Neural crest cell (in vitro differentiated cells): ENCODE results near the gene MYO1C. TPM values are rescaled to one million over a fixed set of nuclear protein-coding genes. Genes with fewer than 3 reads are reported as not detected.
A peak's percentile ranks its signal among the peaks of the same experiment; 100 is the strongest.
"Not testable (repeated sequence)": the region's sequence is repeated elsewhere in the genome, so short reads cannot be mapped to it uniquely, and the experiment has no call there.

Experiments
- DNase-seq: peaks from one replicate; pipeline ENCODE4 v3.0.0; 2021; ENCODE audit warnings: low read depth, mixed read lengths, low spot score
- H3K27ac Mint-ChIP-seq: one replicate; pipeline ENCODE4 v1.8.0; 2021; ENCODE audit warnings: mild to moderate bottlenecking, mixed read lengths; ENCODE audit not compliant: unreplicated experiment
- H3K27me3 Mint-ChIP-seq: 2 replicates; pipeline ENCODE4 v1.8.0; 2021; ENCODE audit warnings: low read depth, mild to moderate bottlenecking, mixed read lengths
- H3K36me3 Mint-ChIP-seq: 2 replicates; pipeline ENCODE4 v1.8.0; 2021; ENCODE audit warnings: low read depth, mild to moderate bottlenecking, mixed read lengths
- H3K4me1 Mint-ChIP-seq: 2 replicates; pipeline ENCODE4 v1.8.0; 2021; ENCODE audit warnings: mixed read lengths
- H3K4me3 Mint-ChIP-seq: one replicate; pipeline ENCODE4 v1.8.0; 2021; ENCODE audit warnings: mild to moderate bottlenecking, mixed read lengths
- H3K9me3 Mint-ChIP-seq: 2 replicates; pipeline ENCODE4 v1.8.0; 2021; ENCODE audit warnings: mixed read lengths
- total RNA-seq: library from RNA; stranded (reverse); gene quantifications from 2 replicates; pipeline ENCODE4 v1.2.1, GENCODE V29; 2021
- TF ChIP-seq, protein P1 (sequence below): fragments of 200-600 bp; sonication (generic); conservative IDR thresholded peaks from 2 replicates; pipeline ENCODE4 v1.5.0; 2021; ENCODE audit warnings: antibody characterized with exemption, mild to moderate bottlenecking

Gene MYO1C
- total RNA-seq, 1 donor from 2014 or later: 53.2 TPM

DNA sequence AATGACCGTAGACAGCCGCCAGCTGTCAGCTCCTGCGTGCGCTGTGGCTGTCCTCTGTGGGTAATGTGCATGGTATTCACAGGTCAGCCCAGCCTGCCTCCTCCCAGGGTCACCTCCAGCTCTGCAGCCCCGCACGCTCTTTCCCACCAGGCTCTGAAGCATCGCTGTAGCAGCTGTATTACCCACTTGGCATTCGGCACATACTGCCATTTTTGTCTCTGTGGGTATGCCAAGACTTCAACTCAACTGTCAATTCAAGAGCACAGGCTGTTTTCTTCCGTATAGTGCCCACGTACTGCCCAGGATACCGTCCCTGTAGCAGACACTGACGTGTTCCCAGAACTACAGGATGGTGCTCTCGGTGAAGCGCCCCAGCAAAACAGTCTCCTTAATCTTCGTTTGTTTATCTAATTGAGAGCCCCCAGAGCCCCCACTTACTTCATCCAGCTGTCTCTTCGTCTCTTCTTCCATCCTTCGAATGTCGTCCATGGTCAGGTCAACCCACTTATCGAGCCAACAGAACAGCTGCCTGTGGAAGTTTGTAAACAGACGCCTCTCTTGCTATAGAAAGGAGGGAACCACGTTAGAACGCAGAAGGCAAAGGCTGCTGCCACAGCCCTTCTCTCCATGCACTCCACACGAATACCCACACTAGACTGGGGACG lies 41.3 kb upstream of the MYO1C start:
- TF ChIP-seq, protein P1, sequence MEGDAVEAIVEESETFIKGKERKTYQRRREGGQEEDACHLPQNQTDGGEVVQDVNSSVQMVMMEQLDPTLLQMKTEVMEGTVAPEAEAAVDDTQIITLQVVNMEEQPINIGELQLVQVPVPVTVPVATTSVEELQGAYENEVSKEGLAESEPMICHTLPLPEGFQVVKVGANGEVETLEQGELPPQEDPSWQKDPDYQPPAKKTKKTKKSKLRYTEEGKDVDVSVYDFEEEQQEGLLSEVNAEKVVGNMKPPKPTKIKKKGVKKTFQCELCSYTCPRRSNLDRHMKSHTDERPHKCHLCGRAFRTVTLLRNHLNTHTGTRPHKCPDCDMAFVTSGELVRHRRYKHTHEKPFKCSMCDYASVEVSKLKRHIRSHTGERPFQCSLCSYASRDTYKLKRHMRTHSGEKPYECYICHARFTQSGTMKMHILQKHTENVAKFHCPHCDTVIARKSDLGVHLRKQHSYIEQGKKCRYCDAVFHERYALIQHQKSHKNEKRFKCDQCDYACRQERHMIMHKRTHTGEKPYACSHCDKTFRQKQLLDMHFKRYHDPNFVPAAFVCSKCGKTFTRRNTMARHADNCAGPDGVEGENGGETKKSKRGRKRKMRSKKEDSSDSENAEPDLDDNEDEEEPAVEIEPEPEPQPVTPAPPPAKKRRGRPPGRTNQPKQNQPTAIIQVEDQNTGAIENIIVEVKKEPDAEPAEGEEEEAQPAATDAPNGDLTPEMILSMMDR: no peak
- Mint-ChIP-seq H3K27me3 (no peaks in the 10 kb centered on the region), H3K4me3 (no peak overlapping the region), H3K36me3 (peaks cover 6% of the 10 kb centered on the region), H3K27ac (no peak overlapping the region), H3K9me3 (no peaks in the 10 kb centered on the region), H3K4me1 (no peaks in the 10 kb centered on the region)
- no peak for DNase-seq

DNA sequence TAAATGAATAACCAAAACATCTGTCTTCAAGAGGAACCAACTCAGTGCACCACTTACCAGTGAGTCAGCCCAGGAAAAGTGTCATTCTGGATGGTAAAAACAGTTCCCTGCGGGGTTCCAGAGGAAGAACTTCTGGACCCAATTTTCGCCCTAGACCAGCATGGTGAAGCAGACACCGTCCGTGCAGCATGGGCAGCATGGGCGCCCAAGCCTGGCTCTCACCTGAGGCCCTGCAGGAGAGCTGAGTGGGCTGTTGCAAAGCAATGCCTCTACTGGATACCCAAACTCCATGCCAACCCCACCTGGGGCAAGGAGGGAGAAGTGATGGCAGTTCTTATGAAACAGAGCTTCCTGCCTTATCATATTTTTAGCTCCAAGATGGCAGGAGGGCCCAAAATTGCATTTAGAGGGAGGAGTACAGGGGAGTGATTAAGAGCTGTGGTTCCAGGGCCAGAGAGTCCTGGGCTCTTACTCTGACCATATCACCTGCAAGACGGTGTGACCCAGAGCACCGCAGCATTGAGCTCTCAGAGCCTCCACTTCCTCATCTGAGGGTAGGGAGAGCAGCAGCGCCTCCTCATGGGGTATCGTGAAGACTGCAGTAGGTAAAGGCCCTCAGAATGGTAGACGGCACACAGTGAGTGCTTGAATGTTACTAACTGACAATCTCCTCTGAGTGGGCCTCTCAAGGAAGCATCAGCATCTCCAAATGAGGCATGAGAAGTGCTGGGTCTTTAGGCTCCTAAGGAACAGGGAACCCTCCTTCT lies 40.5 kb upstream of the MYO1C start:
- H3K9me3 Mint-ChIP-seq: no peaks in the 10 kb centered on the region
- H3K27me3 Mint-ChIP-seq: no peaks in the 10 kb centered on the region
- no peaks in the 10 kb centered on the region for H3K4me1 Mint-ChIP-seq
- H3K36me3 Mint-ChIP-seq: peaks cover 4% of the 10 kb centered on the region
- no peak overlapping the region for H3K4me3 Mint-ChIP-seq
- TF ChIP-seq, protein P1: peak; percentile 47
- DNase-seq: peak; percentile 12
- no peak overlapping the region for H3K27ac Mint-ChIP-seq

DNA sequence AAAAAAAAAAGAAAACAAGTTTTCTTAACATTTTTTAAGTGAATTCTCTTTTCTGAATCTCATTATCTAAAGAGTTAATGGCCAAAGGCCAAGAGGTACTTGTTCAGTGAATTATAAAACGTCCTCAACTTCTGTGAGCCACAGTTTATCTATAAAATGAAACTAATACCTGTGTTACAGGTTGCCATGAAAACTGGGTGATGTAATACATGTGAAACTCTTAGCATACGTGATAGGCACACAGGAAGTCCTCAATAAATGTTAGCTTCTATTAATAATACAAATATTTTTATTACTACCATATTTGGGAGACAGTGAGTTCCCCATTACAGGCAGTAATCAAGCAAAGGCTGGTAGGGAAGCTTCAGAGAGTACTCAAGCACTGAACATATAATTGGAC lies 37.4 kb upstream of the MYO1C start:
- H3K36me3 Mint-ChIP-seq: no peaks in the 10 kb centered on the region
- no peak overlapping the region for H3K27ac Mint-ChIP-seq
- no peaks in the 10 kb centered on the region for H3K27me3 Mint-ChIP-seq
- H3K4me1 Mint-ChIP-seq: no peaks in the 10 kb centered on the region
- H3K9me3 Mint-ChIP-seq: no peaks in the 10 kb centered on the region
- no peak overlapping the region for H3K4me3 Mint-ChIP-seq
- no peak for DNase-seq
- TF ChIP-seq, protein P1: no peak

DNA sequence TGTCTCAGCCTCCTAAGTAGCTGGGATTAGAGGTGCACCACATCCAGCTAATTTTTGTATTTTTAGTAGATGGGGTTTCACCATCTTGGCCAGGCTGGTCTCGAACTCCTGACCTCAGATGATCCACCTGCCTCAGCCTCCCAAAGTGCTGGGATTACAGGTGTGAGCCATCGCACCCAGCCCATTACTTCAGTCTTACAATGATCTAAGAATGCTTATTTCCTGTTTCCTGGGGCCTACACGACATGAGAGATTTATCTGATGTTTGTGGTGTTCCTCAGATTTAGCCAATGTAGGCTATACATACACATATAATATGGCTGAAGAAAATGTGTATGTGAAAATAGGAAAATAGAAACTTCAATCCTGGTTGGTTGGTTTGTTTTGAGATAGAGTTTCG lies 34.4 kb upstream of the MYO1C start:
- not testable (repeated sequence) for H3K36me3 Mint-ChIP-seq, H3K9me3 Mint-ChIP-seq, H3K4me1 Mint-ChIP-seq, H3K27ac Mint-ChIP-seq, H3K27me3 Mint-ChIP-seq, H3K4me3 Mint-ChIP-seq, DNase-seq

DNA sequence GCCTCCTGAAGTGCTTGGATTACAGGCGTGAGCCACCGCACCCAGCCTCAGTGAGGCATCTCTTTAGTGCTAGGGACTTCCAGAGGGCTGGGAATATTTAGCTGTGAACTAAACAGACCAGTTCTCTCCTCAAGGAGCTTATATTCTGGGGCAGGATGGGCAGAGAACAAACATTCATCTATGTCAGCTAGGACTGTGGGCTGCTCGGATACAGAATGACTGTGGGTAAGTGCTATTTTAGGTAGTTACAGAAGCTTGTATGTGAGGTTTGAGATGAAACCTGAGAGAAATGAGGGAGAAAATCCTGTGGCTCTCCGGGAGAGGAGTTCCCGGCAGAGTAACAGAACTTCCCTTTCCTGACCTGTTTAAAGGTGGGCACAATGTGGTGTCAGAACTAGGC lies 30.1 kb upstream of the MYO1C start:
- H3K36me3 Mint-ChIP-seq: no peaks in the 10 kb centered on the region
- no peak overlapping the region for H3K27ac Mint-ChIP-seq
- TF ChIP-seq, protein P1: no peak
- no peaks in the 10 kb centered on the region for H3K27me3 Mint-ChIP-seq
- no peaks in the 10 kb centered on the region for H3K4me1 Mint-ChIP-seq
- DNase-seq: no peak
- no peaks in the 10 kb centered on the region for H3K9me3 Mint-ChIP-seq
- no peak overlapping the region for H3K4me3 Mint-ChIP-seq

DNA sequence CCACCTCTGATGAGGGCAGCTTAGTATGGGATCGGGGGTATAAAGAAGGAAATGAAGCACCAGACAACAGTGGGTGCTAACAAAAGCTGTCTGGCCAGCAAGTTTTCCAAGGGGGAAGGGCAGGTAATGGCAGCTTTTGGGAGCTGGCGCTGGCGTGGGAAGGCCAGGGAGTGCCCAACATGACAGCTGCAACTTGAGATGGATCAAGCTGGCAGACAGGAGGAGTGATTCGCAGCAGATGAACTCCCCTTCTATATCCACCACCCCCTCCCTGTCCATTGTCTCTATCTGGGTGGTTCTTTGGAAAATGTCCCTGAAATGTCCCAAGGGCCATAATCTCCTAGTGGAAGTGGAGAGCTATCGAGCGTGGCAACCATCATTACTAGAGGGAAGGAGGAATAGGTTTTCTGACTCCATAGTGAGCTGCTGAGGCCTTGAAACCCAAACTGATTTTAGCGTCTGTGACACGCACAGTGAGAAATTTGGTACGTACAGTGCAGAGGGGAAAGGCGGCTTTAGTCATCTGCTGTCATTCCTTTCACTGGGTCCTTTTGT lies 28.7 kb upstream of the MYO1C start:
- no peak for DNase-seq
- H3K27ac Mint-ChIP-seq: no peak overlapping the region
- TF ChIP-seq, protein P1: no peak
- H3K27me3 Mint-ChIP-seq: no peaks in the 10 kb centered on the region
- no peaks in the 10 kb centered on the region for H3K9me3 Mint-ChIP-seq
- H3K4me1 Mint-ChIP-seq: no peaks in the 10 kb centered on the region
- peak overlapping the region; percentile 43 for H3K4me3 Mint-ChIP-seq
- H3K36me3 Mint-ChIP-seq: no peaks in the 10 kb centered on the region
